Measurements from ENCODE around the gene ERBIN.
"Not testable (repeated sequence)": the region's sequence is repeated elsewhere in the genome, so short reads cannot be mapped to it uniquely, and the experiment has no call there.

The ERBIN gene

GRCh38 chr5:66039296-66039695 lies 112.9 kb downstream of the ERBIN start:
- no peak for TF ChIP-seq CTCF (IDR thresholded peaks at IDR 0.05; ENCODE audit: borderline replicate concordance, insufficient read depth, low read depth, low read length)
- H3K4me3 ChIP-seq (ENCODE audit: low read depth, low read length), result no peak overlapping the region

DNA sequence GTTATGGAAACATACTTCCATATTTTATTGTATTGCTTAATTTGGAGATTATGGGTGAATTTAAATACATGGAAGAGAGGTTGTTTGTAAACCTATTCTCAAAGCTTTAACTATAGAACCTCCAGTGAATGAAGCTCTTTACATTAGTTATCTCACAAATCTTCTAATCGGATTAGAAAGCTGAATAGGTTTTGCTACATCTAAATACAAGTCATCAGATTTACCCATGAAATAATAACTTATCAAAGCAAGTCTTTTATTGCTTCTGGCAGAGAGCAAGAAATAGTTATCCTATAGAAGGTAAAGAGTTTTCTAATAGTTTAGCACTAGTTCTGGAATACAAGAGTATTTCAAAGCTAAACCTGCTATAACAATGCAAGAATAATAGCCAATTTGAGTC lies 113.3 kb downstream of the ERBIN start:
- TF ChIP-seq CTCF (IDR thresholded peaks at IDR 0.05; ENCODE audit: borderline replicate concordance, insufficient read depth, low read depth, low read length), result no peak
- no peak overlapping the region for H3K4me3 ChIP-seq (ENCODE audit: low read depth, low read length)

DNA sequence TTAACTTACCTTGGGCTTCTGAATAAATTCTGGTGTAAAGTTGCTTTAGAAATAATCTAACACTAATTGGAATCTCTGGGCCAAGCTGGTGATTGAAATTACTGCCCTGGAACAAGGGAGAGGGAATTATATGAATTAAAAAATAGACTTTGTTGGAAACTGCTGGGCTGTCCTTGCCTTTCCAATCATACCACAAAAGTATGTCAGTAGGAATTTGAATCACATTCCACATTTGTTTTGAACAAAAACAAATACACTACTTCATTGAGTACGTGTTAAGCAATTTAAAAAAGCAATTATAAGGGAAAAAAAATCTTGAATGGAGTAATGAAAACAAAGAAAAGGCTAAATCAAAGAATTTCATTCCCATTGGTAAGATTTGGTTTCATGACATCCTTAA lies 115.3 kb downstream of the ERBIN start:
- H3K4me3 ChIP-seq (ENCODE audit: low read depth, low read length), result no peak overlapping the region
- no peak for TF ChIP-seq CTCF (IDR thresholded peaks at IDR 0.05; ENCODE audit: borderline replicate concordance, insufficient read depth, low read depth, low read length)

GRCh38 chr5:66057239-66057638 lies 130.9 kb downstream of the ERBIN start:
- H3K4me3 ChIP-seq (ENCODE audit: low read depth, low read length), result no peak overlapping the region
- no peak for TF ChIP-seq CTCF (IDR thresholded peaks at IDR 0.05; ENCODE audit: borderline replicate concordance, insufficient read depth, low read depth, low read length)

- H3K4me3 ChIP-seq (ENCODE audit: low read depth, low read length), result not testable (repeated sequence)
These were observed 134.9 kb downstream of the ERBIN start for GRCh38 chr5:66061320-66061719.

GRCh38 chr5:66063061-66063460 lies 136.7 kb downstream of the ERBIN start:
- not testable (repeated sequence) for H3K4me3 ChIP-seq (ENCODE audit: low read depth, low read length)

DNA sequence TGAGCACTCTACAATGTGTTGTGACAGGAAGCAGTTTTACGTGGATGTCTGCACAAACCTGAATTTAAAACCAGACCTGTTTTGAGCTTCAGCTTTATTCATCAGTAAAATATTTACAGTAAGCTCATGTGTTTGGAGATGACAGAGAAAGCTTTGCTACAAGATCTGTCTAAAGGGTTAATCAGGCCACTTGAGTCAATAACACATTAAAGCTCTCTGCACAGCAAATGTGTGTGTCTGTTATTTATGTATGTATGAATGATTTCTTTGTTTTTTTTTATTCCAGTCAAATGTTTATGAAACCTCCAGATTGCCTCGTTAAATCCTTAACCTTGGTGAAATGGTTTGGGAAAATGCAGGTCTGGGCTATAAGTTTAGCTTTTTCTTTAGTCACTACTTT lies 140.5 kb downstream of the ERBIN start:
- no peak for TF ChIP-seq CTCF (IDR thresholded peaks at IDR 0.05; ENCODE audit: borderline replicate concordance, insufficient read depth, low read depth, low read length)
- H3K4me3 ChIP-seq (ENCODE audit: low read depth, low read length), result no peak overlapping the region

DNA sequence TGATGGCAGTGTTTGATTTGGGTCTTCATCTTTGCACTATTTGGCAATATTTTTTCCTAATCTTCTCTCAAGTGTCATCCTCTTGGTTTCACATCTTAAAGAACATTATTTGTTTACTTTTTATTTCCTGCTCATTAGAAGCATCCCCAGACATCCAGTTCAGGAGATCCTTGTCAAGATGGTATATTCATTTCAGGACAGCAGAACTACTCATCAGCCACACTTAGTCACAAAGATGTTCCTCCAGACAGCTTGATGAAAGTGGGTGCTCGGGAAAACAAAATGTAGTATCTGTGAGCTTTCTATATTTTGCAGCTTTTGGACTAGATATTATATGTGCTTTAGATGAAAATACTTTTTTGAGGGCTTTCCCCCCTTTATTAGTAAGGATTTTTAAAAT lies 145.7 kb downstream of the ERBIN start:
- no peak overlapping the region for H3K4me3 ChIP-seq (ENCODE audit: low read depth, low read length)
- TF ChIP-seq CTCF (IDR thresholded peaks at IDR 0.05; ENCODE audit: borderline replicate concordance, insufficient read depth, low read depth, low read length), result no peak

Measured in GM12875 (cell line).